ENCODE data around the gene ACOT8. TPM values are rescaled to one million over a fixed set of nuclear protein-coding genes. Genes with fewer than 3 reads are reported as not detected.
A peak's percentile ranks its signal among the peaks of the same experiment; 100 is the strongest.

Gene ACOT8
- total RNA-seq, 2 experiments from 2014 or later, result 36.0 to 36.5 TPM

DNA sequence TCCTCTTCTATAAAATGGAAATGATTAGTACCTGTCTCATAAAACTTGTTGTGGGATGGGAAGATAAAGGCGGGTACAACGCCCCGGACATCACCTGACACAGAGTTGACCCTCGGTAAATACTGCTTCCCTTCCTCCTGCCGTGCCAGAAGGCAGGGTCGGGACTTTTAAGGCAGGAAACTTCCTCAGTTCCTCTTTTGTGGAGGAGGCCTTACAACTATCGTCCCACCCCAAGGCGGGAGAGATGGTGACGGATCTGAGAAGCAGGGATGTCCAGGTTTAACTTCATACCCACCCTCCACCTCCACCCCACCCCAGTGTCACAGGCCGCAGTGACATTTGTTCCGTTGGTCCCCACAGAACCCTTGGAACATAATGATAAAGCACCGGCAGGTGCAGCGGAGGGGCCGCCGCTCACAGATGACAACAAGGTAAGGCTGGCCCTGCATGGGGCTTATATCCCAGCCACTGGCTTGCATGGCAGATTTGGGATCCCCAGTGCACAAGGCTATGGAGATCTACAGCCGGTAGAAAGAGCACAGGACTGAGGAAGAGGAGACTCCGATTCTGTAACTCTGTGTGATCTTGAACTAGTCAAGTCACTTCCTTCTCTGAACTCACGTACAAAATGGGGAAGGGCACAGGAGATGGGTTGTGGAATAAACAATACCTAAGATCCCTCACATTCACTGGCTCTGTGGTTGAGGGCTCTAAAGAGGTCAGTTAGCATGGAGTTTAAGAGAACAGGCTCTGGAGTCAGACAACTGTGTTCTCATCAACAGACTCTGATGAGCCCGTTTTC lies 64.7 kb downstream of the ACOT8 start:
- no peak for DNase-seq
- CTCF ChIA-PET, result interaction anchor here (0.9 to 1.4 kb wide), 3 partner anchors 12 to 22 kb away, joined by 3 to 5 read pairs (median 3); no protein-coding TSS in a partner anchor
- H3K36me3 Mint-ChIP-seq (ENCODE audit: low read depth), result peaks cover 27% of the 10 kb centered on the region

More for the DNA sequence above, 64.7 kb downstream of the ACOT8 start:
- peak overlapping the region; percentile 82 for H3K27ac Mint-ChIP-seq
- H3K4me1 Mint-ChIP-seq, result peaks cover 26% of the 10 kb centered on the region
- POLR2A ChIA-PET, result interaction anchor here (0.9 to 1.4 kb wide), 15 partner anchors 10 to 430 kb away, joined by 3 to 9 read pairs (median 4); partner anchors contain the start of genes ACOT8, CTSA, NEURL2 and PIGT
- H3K9me3 Mint-ChIP-seq, result no peaks in the 10 kb centered on the region
- no peaks in the 10 kb centered on the region for H3K27me3 Mint-ChIP-seq
- H3K4me3 Mint-ChIP-seq, result peak overlapping the region; percentile 82

Other genes with a start within 250 kb of the ACOT8 start
- gene WFDC10A, start 227.7 kb downstream of the ACOT8 start, total RNA-seq, result not detected
- not detected for gene WFDC9, start 226.1 kb downstream of the ACOT8 start, total RNA-seq
- gene WFDC11, start 187.2 kb downstream of the ACOT8 start, total RNA-seq, result not detected
- gene WFDC13, start 155.4 kb downstream of the ACOT8 start, total RNA-seq, result not detected
- gene WFDC10B, start 152.4 kb downstream of the ACOT8 start, total RNA-seq, result not detected
- gene SPINT4, start 135.0 kb downstream of the ACOT8 start, total RNA-seq, result not detected
- not detected for gene WFDC3, start 65.5 kb downstream of the ACOT8 start, total RNA-seq
- gene DNTTIP1, start 65.4 kb downstream of the ACOT8 start, total RNA-seq, result 10 to 100 TPM; 29.0 to 34.7 TPM
- 100 to 1,000 TPM; 170 to 184 TPM for gene UBE2C, start 44.7 kb downstream of the ACOT8 start, total RNA-seq
- not detected for gene TNNC2, start 30.1 kb downstream of the ACOT8 start, total RNA-seq
- 1 to 10 TPM in 1 of 2 experiments, under 1 TPM in 1; 0.91 to 1.6 TPM for gene SNX21, start 23.6 kb downstream of the ACOT8 start, total RNA-seq
- gene ZSWIM3, start 222 bp upstream of the ACOT8 start, total RNA-seq, result 1 to 10 TPM; 5.5 to 5.7 TPM
- 1 to 10 TPM; 2.7 to 2.9 TPM for gene ZSWIM1, start 23.8 kb upstream of the ACOT8 start, total RNA-seq
- under 1 TPM; 0.30 to 0.88 TPM for gene SPATA25, start 30.2 kb upstream of the ACOT8 start, total RNA-seq
- 1 to 10 TPM; 1.0 to 1.6 TPM for gene NEURL2, start 33.8 kb upstream of the ACOT8 start, total RNA-seq
- 10 to 100 TPM; 64.3 to 64.6 TPM for gene CTSA, start 33.9 kb upstream of the ACOT8 start, total RNA-seq
- gene PLTP, start 54.8 kb upstream of the ACOT8 start, total RNA-seq, result 1 to 10 TPM; 2.8 to 3.1 TPM
- gene PCIF1, start 77.3 kb upstream of the ACOT8 start, total RNA-seq, result 10 to 100 TPM; 44.2 to 45.7 TPM
- 10 to 100 TPM; 35.7 to 36.7 TPM for gene ZNF335, start 114.8 kb upstream of the ACOT8 start, total RNA-seq
- under 1 TPM; 0.13 to 0.15 TPM for gene MMP9, start 151.5 kb upstream of the ACOT8 start, total RNA-seq
- under 1 TPM in 1 of 2 experiments, not detected in 1; 0.53 TPM for gene SLC12A5, start 171.8 kb upstream of the ACOT8 start, total RNA-seq
- 10 to 100 TPM; 24.6 to 26.3 TPM for gene NCOA5, start 232.6 kb upstream of the ACOT8 start, total RNA-seq

Data from activated CD4-positive, alpha-beta memory T cell treated with anti-CD3 and anti-CD28 coated beads, Interleukin-2, amount 10 ng/mL, durations not matched to agents 7 days and 5 days (primary cell).